NCI-H2107 (cell line): ENCODE results near the gene VTI1A.

Source experiments
- DNase-seq: peaks from one replicate; lab custom pipeline; 2025; lab: John Stamatoyannopoulos, UW

The VTI1A gene

GRCh38 chr10:112811741-112812551, 364.9 kb downstream of the VTI1A start:
- no peak for DNase-seq

GRCh38 chr10:112812586-112812985, 365.6 kb downstream of the VTI1A start:
- no peak for DNase-seq

- no peak for DNase-seq
These were observed 367.0 kb downstream of the VTI1A start for GRCh38 chr10:112813866-112814591.

GRCh38 chr10:112815269-112816032, 368.4 kb downstream of the VTI1A start:
- DNase-seq: no peak

- DNase-seq: no peak
These were observed 369.0 kb downstream of the VTI1A start for GRCh38 chr10:112816033-112816430.

- DNase-seq: no peak
These were observed 369.9 kb downstream of the VTI1A start for GRCh38 chr10:112816891-112817290.

- DNase-seq: no peak
These were observed 371.2 kb downstream of the VTI1A start for GRCh38 chr10:112817981-112818777.

- no peak for DNase-seq
These were observed 372.2 kb downstream of the VTI1A start for GRCh38 chr10:112819231-112819630.

GRCh38 chr10:112820320-112820719, 373.3 kb downstream of the VTI1A start:
- no peak for DNase-seq

- DNase-seq: no peak
These were observed 374.0 kb downstream of the VTI1A start for GRCh38 chr10:112821038-112821437.

- DNase-seq: no peak
These were observed 374.6 kb downstream of the VTI1A start for GRCh38 chr10:112821663-112822062.

GRCh38 chr10:112823007-112823406, 376.0 kb downstream of the VTI1A start:
- DNase-seq: no peak

GRCh38 chr10:112823604-112824003, 376.6 kb downstream of the VTI1A start:
- DNase-seq: no peak

- DNase-seq: no peak
These were observed 379.1 kb downstream of the VTI1A start for GRCh38 chr10:112826018-112826697.

- DNase-seq: no peak
These were observed 380.1 kb downstream of the VTI1A start for GRCh38 chr10:112827086-112827485.

GRCh38 chr10:112827951-112828350, 380.9 kb downstream of the VTI1A start:
- no peak for DNase-seq

- DNase-seq: no peak
These were observed 384.8 kb downstream of the VTI1A start for GRCh38 chr10:112831859-112832258.

GRCh38 chr10:112832361-112832878, 385.4 kb downstream of the VTI1A start:
- no peak for DNase-seq

GRCh38 chr10:112832959-112833358, 385.9 kb downstream of the VTI1A start:
- no peak for DNase-seq

GRCh38 chr10:112834751-112835181, 387.8 kb downstream of the VTI1A start:
- DNase-seq: no peak

- no peak for DNase-seq
These were observed 388.3 kb downstream of the VTI1A start for GRCh38 chr10:112835217-112835715.
